ENCODE results near the gene USP32. TPM values are rescaled to one million over a fixed set of nuclear protein-coding genes. Genes with fewer than 3 reads are reported as not detected.

The USP32 gene
- total RNA-seq, 1 donor from 2014 or later, result 40.8 TPM

GRCh38 chr17:60159479-60159866 is 232.5 kb downstream of the USP32 start:
- DNase-seq (ENCODE audit: low read depth, low spot score), result no peak
- Mint-ChIP-seq H3K27ac (ENCODE audit: unreplicated experiment) (no peak overlapping the region), H3K4me1 (peaks cover 34% of the 10 kb centered on the region), H3K4me3 (no peak overlapping the region), H3K36me3 (ENCODE audit: low read depth) (no peaks in the 10 kb centered on the region), H3K9me3 (no peaks in the 10 kb centered on the region), H3K27me3 (ENCODE audit: low read depth) (peaks cover 33% of the 10 kb centered on the region)
- no peak for TF ChIP-seq CTCF (conservative IDR thresholded peaks at IDR 0.05)

- H3K9me3 Mint-ChIP-seq, result no peaks in the 10 kb centered on the region
- peaks cover 34% of the 10 kb centered on the region for H3K27me3 Mint-ChIP-seq (ENCODE audit: low read depth)
- H3K36me3 Mint-ChIP-seq (ENCODE audit: low read depth), result no peaks in the 10 kb centered on the region
- TF ChIP-seq CTCF (conservative IDR thresholded peaks at IDR 0.05), result no peak
- H3K4me3 Mint-ChIP-seq, result no peak overlapping the region
- no peak for DNase-seq (ENCODE audit: low read depth, low spot score)
- no peak overlapping the region for H3K27ac Mint-ChIP-seq (ENCODE audit: unreplicated experiment)
- H3K4me1 Mint-ChIP-seq, result peaks cover 34% of the 10 kb centered on the region
These were observed 233.0 kb downstream of the USP32 start for GRCh38 chr17:60158751-60159478.

- no peak overlapping the region for H3K4me3 Mint-ChIP-seq
- DNase-seq (ENCODE audit: low read depth, low spot score), result no peak
- peaks cover 25% of the 10 kb centered on the region for H3K4me1 Mint-ChIP-seq
These were observed 234.4 kb downstream of the USP32 start for GRCh38 chr17:60157487-60158040.

GRCh38 chr17:60156746-60157145 is 235.2 kb downstream of the USP32 start:
- Mint-ChIP-seq H3K36me3 (ENCODE audit: low read depth) (no peaks in the 10 kb centered on the region), H3K27ac (ENCODE audit: unreplicated experiment) (no peak overlapping the region), H3K27me3 (ENCODE audit: low read depth) (peaks cover 53% of the 10 kb centered on the region), H3K9me3 (no peaks in the 10 kb centered on the region), H3K4me3 (no peak overlapping the region), H3K4me1 (peaks cover 19% of the 10 kb centered on the region)
- no peak for DNase-seq (ENCODE audit: low read depth, low spot score)
- no peak for TF ChIP-seq CTCF (conservative IDR thresholded peaks at IDR 0.05)

More at GRCh38 chr17:60157487-60158040, 234.4 kb downstream of the USP32 start:
- H3K27ac Mint-ChIP-seq (ENCODE audit: unreplicated experiment), result no peak overlapping the region
- H3K27me3 Mint-ChIP-seq (ENCODE audit: low read depth), result peaks cover 44% of the 10 kb centered on the region
- no peaks in the 10 kb centered on the region for H3K9me3 Mint-ChIP-seq
- no peak for TF ChIP-seq CTCF (conservative IDR thresholded peaks at IDR 0.05)
- H3K36me3 Mint-ChIP-seq (ENCODE audit: low read depth), result no peaks in the 10 kb centered on the region

GRCh38 chr17:60155815-60156214 is 236.1 kb downstream of the USP32 start:
- no peaks in the 10 kb centered on the region for H3K9me3 Mint-ChIP-seq
- DNase-seq (ENCODE audit: low read depth, low spot score), result no peak
- peaks cover 62% of the 10 kb centered on the region for H3K27me3 Mint-ChIP-seq (ENCODE audit: low read depth)
- no peaks in the 10 kb centered on the region for H3K36me3 Mint-ChIP-seq (ENCODE audit: low read depth)
- no peak for TF ChIP-seq CTCF (conservative IDR thresholded peaks at IDR 0.05)
- H3K27ac Mint-ChIP-seq (ENCODE audit: unreplicated experiment), result no peak overlapping the region
- no peak overlapping the region for H3K4me3 Mint-ChIP-seq
- peaks cover 12% of the 10 kb centered on the region for H3K4me1 Mint-ChIP-seq
